CD4-positive, alpha-beta T cell (primary cell): ENCODE data around the gene CCNT2. TPM values are rescaled to one million over a fixed set of nuclear protein-coding genes. Genes with fewer than 3 reads are reported as not detected.

Experiments used
- ATAC-seq: fragments of 200-7000 bp; cut with Tn5 transposase; one replicate; pipeline ENCODE4 v1.10.0; 2022; ENCODE audit warnings: mild to moderate bottlenecking; ENCODE audit not compliant: poor library complexity
- CTCF ChIA-PET: fragments of 350-600 bp; sonication (Branson Sonifier 250); formaldehyde crosslinking; loops from one replicate; lab custom pipeline; 2021; ENCODE audit warnings: antibody characterized with exemption, inconsistent platforms; lab: Charles Lee
- POLR2A ChIA-PET: fragments of 350-600 bp; sonication (Branson Sonifier 250); formaldehyde crosslinking; loops from one replicate; lab custom pipeline; 2021; ENCODE audit warnings: antibody characterized with exemption, inconsistent platforms; lab: Charles Lee
- DNase-seq, 14 experiments: peaks; one replicate each; pipeline ENCODE4 v3.0.0-alpha.2; 2013 to 2020; ENCODE audit warnings: mixed read lengths in 2 of 14
- H3K27ac ChIP-seq, 2 donors: one replicate each; pipeline versions ENCODE4 v1.5.1 to v1.7.0; 2013; ENCODE audit warnings: low read length in 2 of 2, low read depth in 1 of 2, mild to moderate bottlenecking in 1 of 2
- H3K27me3 ChIP-seq, 2 experiments: 1 replicate in 1 of 2; 2 replicates in 1 of 2; pipeline versions ENCODE4 v1.6.1 to v1.7.0; 2013; ENCODE audit warnings: low read length in 2 of 2, control low read depth in 1 of 2, mild to moderate bottlenecking in 1 of 2, moderate library complexity in 1 of 2; ENCODE audit not compliant: insufficient read depth in 2 of 2, control insufficient read depth in 1 of 2
- H3K36me3 ChIP-seq: one replicate; pipeline ENCODE4 v1.6.1; 2013; ENCODE audit warnings: low read length, control low read depth; ENCODE audit not compliant: insufficient read depth
- H3K4me1 ChIP-seq: one replicate; pipeline ENCODE4 v1.6.1; 2013; ENCODE audit warnings: low read length, control low read depth; ENCODE audit not compliant: insufficient read depth
- H3K4me3 ChIP-seq: one replicate; pipeline ENCODE4 v1.5.1; 2013; ENCODE audit warnings: mild to moderate bottlenecking, low read length, moderate library complexity
- H3K9me3 ChIP-seq, 2 experiments: 1 replicate in 1 of 2; 2 replicates in 1 of 2; pipeline versions ENCODE4 v1.6.1 to v1.7.0; 2013; ENCODE audit warnings: low read length in 2 of 2, mild to moderate bottlenecking in 2 of 2, control low read depth in 1 of 2, moderate library complexity in 1 of 2; ENCODE audit not compliant: control insufficient read depth in 1 of 2, insufficient read depth in 1 of 2
- H3K27ac Mint-ChIP-seq: one replicate; pipeline ENCODE4 v1.8.0; 2020; ENCODE audit warnings: mixed read lengths
- H3K27me3 Mint-ChIP-seq: one replicate; pipeline ENCODE4 v1.8.0; 2021; ENCODE audit warnings: mixed read lengths
- H3K36me3 Mint-ChIP-seq: one replicate; pipeline ENCODE4 v1.8.0; 2021; ENCODE audit warnings: low read depth, mixed read lengths
- H3K4me1 Mint-ChIP-seq: one replicate; pipeline ENCODE4 v1.8.0; 2021; ENCODE audit warnings: low read depth, mixed read lengths
- H3K4me3 Mint-ChIP-seq: one replicate; pipeline ENCODE4 v1.8.0; 2020; ENCODE audit warnings: mild to moderate bottlenecking, mixed read lengths
- H3K9me3 Mint-ChIP-seq: one replicate; pipeline ENCODE4 v1.8.0; 2020; ENCODE audit warnings: mixed read lengths
- CTCF ChIP-seq: fragments of 200-600 bp; IDR thresholded peaks from one replicate; pipeline ENCODE4 v1.8.0; 2022; ENCODE audit warnings: antibody characterized with exemption, mild to moderate bottlenecking
- intact Hi-C, 2 experiments: fragments of 100-400 bp; cut with DNase I in 1 of 2; cut with micrococcal nuclease in 1 of 2; formaldehyde crosslinking; loops; one replicate each; pipeline versions ENCODE4 v1.15.1 to v1.9.0; 2023 to 2025; cut with DNase I, micrococcal nuclease
- polyA plus RNA-seq, 2 donors: library from polyadenylated mRNA; unstranded; fragments of 120-200 nt; gene quantifications; one replicate each; pipeline ENCODE4 v1.2.1, GENCODE V29; 2013
- total RNA-seq, 174 experiments: library from RNA in 2 of 174; stranded (reverse) in 2 of 174; gene quantifications; one replicate each; pipeline ENCODE4 v1.2.3 and lab custom pipeline; 2021 to 2026

The CCNT2 gene
- total RNA-seq = 10 to 100 TPM; 62.1 to 67.5 TPM
- 40.8 TPM for polyA plus RNA-seq (2013, experiment 1 of 2)
- polyA plus RNA-seq (2013, experiment 2 of 2) = 47.7 TPM
- total RNA-seq (lab: John Stamatoyannopoulos, UW) = 44.2 to 186 (median 127) reads per million in 172 experiments

- Histone ChIP-seq H3K4me1 (peaks cover 25% of the 10 kb centered on the region), H3K27ac (peak within 1 kb of the TSS; percentile 95 to 96), H3K27me3 (no peaks in the 10 kb centered on the region), H3K9me3 (no peaks in the 10 kb centered on the region), H3K4me3 (peak within 1 kb of the TSS; percentile 88), H3K36me3 (peaks cover 10% of the 10 kb centered on the region)
- Mint-ChIP-seq H3K4me1 (peaks cover 57% of the 10 kb centered on the region), H3K27me3 (no peaks in the 10 kb centered on the region), H3K9me3 (no peaks in the 10 kb centered on the region), H3K4me3 (peak within 1 kb of the TSS; percentile 92), H3K36me3 (peaks cover 36% of the 10 kb centered on the region), H3K27ac (peak within 1 kb of the TSS; percentile 92)
- CTCF ChIA-PET = interaction anchor here (1.2 kb wide), 1 partner anchor 85 kb away, joined by 4 read pairs; no protein-coding TSS in a partner anchor
- intact Hi-C loops = loop anchor here (1.0 to 5.0 kb wide), 7 partner anchors 134 to 824 kb away; partner anchors contain the start of genes UBXN4 (in 2 of the 2), R3HDM1 (in 1 of the 2), RAB3GAP1 (in 1 of the 2) and ZRANB3 (in 1 of the 2)
- ATAC-seq (peak; percentile 82), DNase-seq (peak; percentile 98 to 100 (median 99))
- TF ChIP-seq CTCF = no peak
- POLR2A ChIA-PET = interaction anchor here (0.6 to 3.0 kb wide), 21 partner anchors 8 to 958 kb away, joined by 3 to 49 read pairs (median 4); partner anchors contain the start of genes MCM6, R3HDM1, RAB3GAP1 and UBXN4
Observed at GRCh38 chr2:134918526-134919340, at the start of gene CCNT2. Gene CCNT2, plus strand, starts transcription at chr2:134918822. Its CDS starts 33 bp downstream, at chr2:134918855.

- no peaks in the 10 kb centered on the region for H3K36me3 Mint-ChIP-seq
- no peak overlapping the region for H3K4me3 ChIP-seq
- ChIA-PET CTCF (no interaction called here), POLR2A (no interaction called here)
- H3K27me3 ChIP-seq = no peaks in the 10 kb centered on the region
- no peaks in the 10 kb centered on the region for H3K4me1 ChIP-seq
- intact Hi-C loops = loop anchor here in 1 of 2 experiments (10.0 kb wide), 1 partner anchor 775 kb away; no protein-coding TSS in a partner anchor
- H3K27ac Mint-ChIP-seq = no peak overlapping the region
- no peak overlapping the region for H3K27ac ChIP-seq
- H3K9me3 ChIP-seq = no peaks in the 10 kb centered on the region
- no peak overlapping the region for H3K4me3 Mint-ChIP-seq
- no peaks in the 10 kb centered on the region for H3K27me3 Mint-ChIP-seq
- DNase-seq (no peak), ATAC-seq (no peak)
- TF ChIP-seq CTCF = no peak
- H3K9me3 Mint-ChIP-seq = no peaks in the 10 kb centered on the region
- no peaks in the 10 kb centered on the region for H3K36me3 ChIP-seq
- no peaks in the 10 kb centered on the region for H3K4me1 Mint-ChIP-seq
Observed at GRCh38 chr2:134869946-134870736, 48.5 kb upstream of the CCNT2 start.

GRCh38 chr2:134873152-134873551 lies 45.5 kb upstream of the CCNT2 start:
- H3K4me1 Mint-ChIP-seq = no peaks in the 10 kb centered on the region
- Histone ChIP-seq H3K4me1 (no peaks in the 10 kb centered on the region), H3K4me3 (no peak overlapping the region), H3K27me3 (no peaks in the 10 kb centered on the region), H3K36me3 (no peaks in the 10 kb centered on the region), H3K27ac (no peak overlapping the region), H3K9me3 (peaks cover 0 to 1% of the 10 kb centered on the region in 2 experiments)
- no peaks in the 10 kb centered on the region for H3K27me3 Mint-ChIP-seq
- H3K4me3 Mint-ChIP-seq = no peak overlapping the region
- TF ChIP-seq CTCF = no peak
- peaks cover 12% of the 10 kb centered on the region for H3K36me3 Mint-ChIP-seq
- H3K9me3 Mint-ChIP-seq = peaks cover 10% of the 10 kb centered on the region
- DNase-seq = no peak
- H3K27ac Mint-ChIP-seq = no peak overlapping the region
- ChIA-PET CTCF (no interaction called here), POLR2A (no interaction called here)
- intact Hi-C loops = loop anchor here in 1 of 2 experiments (10.0 kb wide), 1 partner anchor 778 kb away; no protein-coding TSS in a partner anchor
- no peak for ATAC-seq
